GM18499 (cell line): ENCODE measurements around the gene NALCN.
"Not testable (repeated sequence)": the region's sequence is repeated elsewhere in the genome, so short reads cannot be mapped to it uniquely, and the experiment has no call there.

ENCODE experiments used
- ATAC-seq: cut with Tn5 transposase; IDR thresholded peaks from one replicate; pipeline ENCODE4 v1.9.1; 2021; ENCODE audit warnings: moderate number of reproducible peaks; ENCODE audit not compliant: insufficient read depth, unreplicated experiment

Gene NALCN

DNA sequence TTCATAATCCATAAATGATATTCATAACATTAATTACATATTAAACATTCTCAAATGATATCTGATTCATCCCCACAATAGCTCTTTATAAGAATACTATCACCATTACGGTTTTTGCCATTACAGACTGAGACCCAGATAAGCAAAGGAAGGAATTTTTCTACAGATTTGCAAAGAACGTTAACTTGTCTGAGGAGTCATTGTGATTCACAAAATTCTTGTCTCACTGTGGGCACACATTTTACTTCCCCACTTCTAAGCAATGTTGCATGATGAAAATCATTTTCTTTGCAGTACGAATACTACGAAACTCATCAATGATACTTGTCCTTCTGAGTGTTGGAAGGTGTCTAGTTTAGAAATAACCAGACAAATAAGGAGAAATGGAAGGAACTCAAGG, 70.1 kb downstream of the NALCN start:
- ATAC-seq = no peak

DNA sequence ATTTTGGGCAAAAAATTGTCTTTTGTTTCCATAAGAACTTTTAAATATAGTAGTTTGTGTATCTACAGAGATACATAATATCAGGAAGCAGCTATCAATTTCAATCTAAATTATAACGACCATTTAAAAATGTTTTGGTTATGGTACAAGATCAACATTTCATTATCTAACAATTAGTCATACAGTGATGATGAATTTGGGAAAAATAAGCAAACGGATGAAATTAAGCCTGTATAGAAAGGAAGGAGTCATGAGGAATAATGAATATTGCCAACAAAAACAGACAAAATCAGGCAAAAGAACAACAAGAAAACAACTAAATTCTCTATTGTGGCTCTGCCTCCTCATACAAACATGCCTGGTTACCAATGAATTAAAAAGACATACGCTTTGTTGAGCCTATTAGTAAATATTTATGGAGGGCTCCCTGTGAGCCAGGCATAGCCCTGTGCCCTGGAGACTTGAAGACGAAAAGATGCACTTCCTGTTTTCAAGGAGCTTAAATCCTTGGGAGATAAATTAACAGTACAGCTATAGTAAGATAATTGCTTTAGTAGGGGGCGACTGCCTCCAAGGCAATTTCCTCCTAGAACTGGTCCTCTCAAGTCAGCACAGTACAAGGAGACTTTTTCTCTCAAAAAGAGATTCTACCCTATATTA, 73.0 kb downstream of the NALCN start:
- no peak for ATAC-seq

- ATAC-seq = no peak
Measured at GRCh38 chr13:101341464-101341863, 74.8 kb downstream of the NALCN start.

DNA sequence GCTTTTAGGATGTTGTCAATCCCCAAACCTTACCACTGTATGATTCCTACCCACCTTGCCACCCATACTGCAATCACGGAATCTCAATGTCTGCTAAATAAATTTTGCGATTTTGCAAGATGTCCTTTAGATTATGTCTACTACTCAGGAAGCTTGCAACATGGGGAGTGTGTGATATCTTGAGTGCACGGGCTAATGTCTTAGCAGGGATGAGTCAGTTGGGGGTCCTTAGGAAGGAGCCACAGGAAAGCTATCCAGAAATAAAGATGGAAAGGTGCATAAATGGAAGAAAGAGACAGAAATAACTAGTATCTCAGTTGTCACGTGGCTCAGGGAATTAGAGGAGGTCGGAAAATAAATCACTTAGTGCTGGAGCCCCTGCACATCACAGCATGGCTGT, 77.1 kb downstream of the NALCN start:
- no peak for ATAC-seq

GRCh38 chr13:101332583-101332982, 83.7 kb downstream of the NALCN start:
- no peak for ATAC-seq

DNA sequence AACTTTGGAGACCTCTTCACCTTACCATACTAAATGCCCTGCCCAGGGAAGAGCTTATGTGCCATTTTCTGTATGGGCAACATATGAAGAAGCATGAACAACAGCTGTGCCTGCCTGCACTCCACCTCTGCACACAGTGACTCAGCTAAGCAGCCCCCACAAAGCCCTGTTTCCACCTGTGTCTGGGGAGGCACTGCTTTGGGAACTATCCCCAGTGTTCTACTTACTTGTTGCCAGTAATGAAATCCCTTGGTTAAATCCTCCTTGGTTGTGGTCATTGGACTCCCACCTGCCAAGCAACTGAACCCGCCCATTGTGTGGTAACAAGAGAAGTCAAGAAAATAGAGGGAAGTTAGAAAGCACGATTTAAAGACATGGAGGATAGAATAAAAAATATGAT, 84.6 kb downstream of the NALCN start:
- ATAC-seq = no peak

DNA sequence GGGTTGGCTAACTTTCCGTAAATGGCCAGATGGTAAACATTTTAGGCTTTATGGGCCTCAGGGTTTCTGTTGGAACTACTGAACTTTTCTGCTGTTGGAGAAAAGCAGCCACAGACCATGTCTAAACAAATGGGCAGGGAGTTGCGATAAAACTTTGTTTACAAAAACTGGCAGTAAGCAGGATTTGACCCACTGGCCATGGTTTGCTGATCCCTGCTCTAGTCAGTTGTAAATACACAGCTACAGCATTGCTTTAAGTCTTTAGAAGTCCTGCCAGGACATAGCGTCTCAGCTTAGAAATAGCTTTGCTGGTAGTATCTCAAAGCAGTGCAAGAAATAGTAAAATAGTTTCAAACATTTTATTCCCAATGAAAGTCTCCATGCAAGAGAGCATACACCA, 88.4 kb downstream of the NALCN start:
- ATAC-seq = no peak

DNA sequence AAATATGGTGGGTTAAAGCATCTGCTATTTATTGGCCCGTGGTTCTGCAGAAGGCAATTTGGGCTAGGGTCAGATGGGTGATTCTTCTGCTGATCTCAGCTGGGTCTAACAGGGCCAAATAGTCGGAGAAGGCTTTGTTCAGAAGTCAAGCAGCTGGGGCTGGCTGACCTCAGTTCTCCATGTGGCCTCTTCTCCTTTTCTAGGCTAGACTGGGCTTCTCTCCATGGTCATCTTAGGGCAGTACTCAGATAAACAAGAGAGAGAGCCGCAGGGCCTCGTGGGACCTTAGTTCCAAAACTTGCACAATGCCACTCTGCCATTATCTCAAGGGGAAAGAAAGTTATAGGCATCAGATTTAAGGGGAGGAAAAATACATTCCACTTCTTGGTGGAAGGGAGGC, 89.6 kb downstream of the NALCN start:
- no peak for ATAC-seq

GRCh38 chr13:101325423-101325822, 90.9 kb downstream of the NALCN start:
- no peak for ATAC-seq

- ATAC-seq = no peak
Measured at GRCh38 chr13:101323601-101324000, 92.7 kb downstream of the NALCN start.

DNA sequence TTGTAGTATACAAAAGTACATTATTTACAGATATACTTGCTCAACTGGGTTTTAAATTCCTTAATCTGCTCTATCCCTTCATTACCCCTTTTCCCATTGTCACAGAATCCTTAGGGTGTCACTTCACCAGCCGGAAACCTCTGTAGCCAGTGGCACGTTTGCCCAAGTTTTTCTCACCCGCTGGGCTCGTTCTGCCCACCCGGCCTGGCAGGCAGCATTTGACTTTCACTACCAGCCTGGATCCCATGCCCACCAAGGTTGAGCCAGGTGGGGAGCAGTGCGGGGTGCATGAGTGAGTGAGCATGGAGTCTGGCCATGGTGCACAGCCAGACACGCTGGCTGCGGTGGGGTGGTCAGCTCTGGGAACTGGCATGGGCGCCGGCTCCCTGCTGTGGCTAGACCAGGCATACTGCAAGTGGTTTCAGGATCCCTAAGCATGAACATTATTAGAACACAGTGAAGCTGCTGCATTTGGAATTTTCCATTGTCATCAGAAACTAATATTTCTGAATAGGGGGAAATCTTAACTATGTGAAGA, 98.3 kb downstream of the NALCN start:
- no peak for ATAC-seq

- ATAC-seq = not testable (repeated sequence)
Measured at GRCh38 chr13:101313479-101313878, 102.8 kb downstream of the NALCN start.

DNA sequence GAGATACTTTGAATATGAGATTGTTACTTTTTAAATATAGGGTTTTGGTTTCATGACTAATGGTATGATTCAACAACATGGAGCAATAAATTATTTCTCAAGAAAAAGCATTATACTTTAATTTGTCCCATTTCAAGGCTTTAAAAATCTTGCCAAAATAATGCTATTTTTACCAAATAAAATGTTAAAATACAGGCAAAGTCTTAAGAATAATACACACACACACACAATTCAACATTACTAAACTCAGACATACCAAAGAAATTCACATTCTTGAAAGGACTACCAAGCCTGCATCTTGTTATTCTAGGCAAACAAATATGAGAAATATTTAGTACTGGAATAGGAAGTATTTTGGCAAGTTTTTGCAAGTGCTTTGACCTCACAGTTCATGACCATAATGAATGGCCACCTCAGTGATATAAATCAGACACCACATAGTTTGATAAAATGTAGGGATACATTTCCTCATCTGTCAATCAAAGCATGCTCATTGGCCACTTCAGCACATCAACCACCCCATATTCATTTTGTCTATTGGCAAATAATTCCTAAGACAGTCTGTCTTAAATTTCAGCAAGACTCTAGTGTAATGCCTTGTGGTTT, 107.2 kb downstream of the NALCN start:
- ATAC-seq = no peak

DNA sequence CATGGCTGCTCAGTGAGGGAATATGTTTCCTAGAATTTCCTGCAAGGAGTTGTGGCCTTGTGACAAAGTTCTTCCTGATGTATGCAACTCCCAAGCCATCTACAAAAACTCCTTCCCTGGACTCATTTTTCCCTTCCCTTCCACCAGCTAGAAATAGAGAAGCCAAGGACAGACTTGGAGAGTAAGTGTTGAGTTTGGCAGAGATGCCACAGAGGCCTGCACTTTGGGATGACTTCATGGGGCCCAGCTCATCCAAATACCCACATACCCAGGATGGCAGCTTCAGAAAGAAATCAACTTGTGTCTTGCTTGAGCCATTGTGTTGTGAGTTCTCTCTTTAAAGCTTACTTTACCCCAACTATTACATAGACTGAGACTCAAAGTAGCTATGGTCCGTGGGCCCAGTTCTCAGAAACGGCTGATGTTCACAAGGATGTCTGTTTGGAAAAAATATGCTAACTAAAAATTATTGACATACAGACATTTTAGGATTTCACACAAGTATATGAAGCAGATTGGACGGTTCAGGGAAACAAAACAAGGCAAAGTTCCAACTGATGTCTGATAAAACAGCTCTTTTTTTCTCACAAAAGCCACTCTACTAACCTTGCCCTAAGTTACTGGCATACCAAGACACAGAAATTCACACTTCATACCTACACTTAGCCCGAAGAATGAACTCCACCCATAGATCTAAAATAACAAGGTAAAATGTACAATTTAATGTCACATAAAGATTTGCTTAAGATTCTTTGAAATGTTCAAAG, 107.9 kb downstream of the NALCN start:
- ATAC-seq = no peak

- no peak for ATAC-seq
Measured at GRCh38 chr13:101307181-101307701, 109.1 kb downstream of the NALCN start.

DNA sequence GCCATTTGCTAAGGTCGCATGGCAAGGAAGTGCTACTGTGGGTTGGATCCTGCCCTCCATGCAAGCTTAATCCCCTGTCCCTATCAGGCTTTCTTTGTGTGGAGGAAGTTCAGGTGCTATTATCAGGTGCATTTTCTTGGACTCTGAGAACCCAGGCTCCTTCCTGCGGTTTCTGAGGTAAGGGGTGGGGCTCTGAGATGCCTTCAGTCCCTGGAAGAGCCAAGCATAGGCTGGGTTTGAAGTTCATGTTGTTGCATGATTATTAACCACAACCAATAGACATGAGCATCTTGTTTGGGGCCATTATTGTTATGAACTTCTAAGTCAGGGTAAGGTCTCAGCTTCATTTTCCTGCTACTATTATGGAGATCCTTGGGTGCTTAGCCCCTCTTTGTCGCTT, 109.5 kb downstream of the NALCN start:
- ATAC-seq = no peak

DNA sequence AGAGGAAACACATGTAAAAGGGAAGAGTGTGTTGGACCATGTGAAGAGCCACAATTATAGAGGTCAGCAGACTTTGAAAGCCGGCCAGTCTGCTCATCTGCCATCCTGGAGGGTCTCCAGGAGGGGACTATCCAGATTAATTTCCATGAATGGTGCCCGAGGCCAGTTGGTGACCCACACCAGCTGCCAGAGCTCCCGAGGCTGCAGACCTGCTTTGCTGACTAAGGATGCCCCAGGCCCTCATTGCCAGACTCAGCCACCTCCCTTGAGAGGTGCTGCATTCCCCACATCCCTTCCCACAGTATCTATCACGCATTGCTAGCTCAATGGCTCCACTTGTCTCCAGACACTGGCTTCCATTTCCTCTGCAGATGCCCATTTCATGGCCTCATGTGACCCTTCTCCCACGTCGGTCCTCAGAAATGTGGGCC, 110.3 kb downstream of the NALCN start:
- no peak for ATAC-seq

DNA sequence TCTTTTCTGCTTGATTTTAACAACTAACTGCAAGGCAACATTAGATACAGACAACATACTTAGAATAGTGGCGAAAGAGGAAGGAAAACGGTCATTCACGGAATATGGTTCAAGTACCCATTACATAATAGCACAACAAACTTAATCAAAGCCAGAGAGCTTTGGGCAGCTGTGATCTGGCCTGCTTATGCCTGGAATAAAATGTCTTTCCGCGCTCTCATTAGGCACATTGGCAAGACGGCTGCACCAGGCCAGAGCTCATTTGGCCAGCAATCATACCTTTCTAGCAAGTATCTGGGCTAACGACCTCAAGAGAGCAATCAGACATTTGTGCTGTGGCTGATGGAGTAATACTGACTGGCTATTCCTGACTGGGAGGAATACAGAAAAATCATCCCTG, 112.8 kb downstream of the NALCN start:
- ATAC-seq = no peak

GRCh38 chr13:101301053-101301452, 115.3 kb downstream of the NALCN start:
- no peak for ATAC-seq

GRCh38 chr13:101300531-101300930, 115.8 kb downstream of the NALCN start:
- no peak for ATAC-seq

- no peak for ATAC-seq
Measured at GRCh38 chr13:101298517-101298916, 117.8 kb downstream of the NALCN start.
